K562 (cell line): ENCODE measurements around the gene STOML3. TPM values are rescaled to one million over a fixed set of nuclear protein-coding genes. Genes with fewer than 3 reads are reported as not detected.

Experiments
- DACH1 ChIP-seq: fragments of 450-650 bp; IDR thresholded peaks from 2 replicates; pipeline ENCODE4 v1.6.1; 2018; ENCODE audit not compliant: partially characterized antibody
- ETV1 ChIP-seq: fragments of 450-650 bp; conservative IDR thresholded peaks from 2 replicates; pipeline ENCODE4 v1.6.1; 2016; ENCODE audit warnings: missing genetic modification characterization, control low read depth, low read depth, missing compliant biosample characterization
- EZH2 ChIP-seq: IDR thresholded peaks from 2 replicates; pipeline ENCODE4 v1.6.1; 2012; ENCODE audit warnings: low read depth, mild to moderate bottlenecking, inconsistent platforms, low read length, borderline replicate concordance
- GABPA ChIP-seq: fragments of 200-800 bp; sonication (Bioruptor generic); conservative IDR thresholded peaks from 2 replicates; pipeline ENCODE4 v1.6.1; 2016; ENCODE audit warnings: low read depth, missing genetic modification characterization, missing compliant biosample characterization
- HNRNPK ChIP-seq: fragments of 200-400 bp; formaldehyde crosslinking; IDR thresholded peaks from one replicate; pipeline ENCODE4 v1.6.1; 2018; ENCODE audit warnings: mild to moderate bottlenecking, low read depth, low read length; ENCODE audit not compliant: poor library complexity, severe bottlenecking
- NONO ChIP-seq, 2 experiments: fragments of 200-400 bp in 1 of 2; fragments of 450-650 bp in 1 of 2; formaldehyde crosslinking in 1 of 2; IDR thresholded peaks; 2 replicates each; pipeline ENCODE4 v1.6.1; 2017; ENCODE audit warnings: low read depth in 2 of 2, mild to moderate bottlenecking in 2 of 2, moderate library complexity in 2 of 2, low read length in 1 of 2
- PCBP1 ChIP-seq: fragments of 200-400 bp; formaldehyde crosslinking; IDR thresholded peaks from 2 replicates; pipeline ENCODE4 v1.6.1; 2018; ENCODE audit warnings: mild to moderate bottlenecking, low read depth, low read length; ENCODE audit not compliant: poor library complexity, severe bottlenecking
- POLR2G ChIP-seq: fragments of 200-400 bp; formaldehyde crosslinking; IDR thresholded peaks from 2 replicates; pipeline ENCODE4 v1.6.1; 2017; ENCODE audit warnings: low read depth, mild to moderate bottlenecking, antibody characterized with exemption, low read length, moderate library complexity
- RAD21 ChIP-seq, 2 experiments: fragments of 250-450 bp in 1 of 2; fragments of 450-650 bp in 1 of 2; sonication (Bioruptor Pico) in 1 of 2; formaldehyde crosslinking in 1 of 2; IDR thresholded peaks in 1 of 2; conservative IDR thresholded peaks in 1 of 2; 2 replicates each; pipeline versions ENCODE4 v1.4.0 to v1.8.0; 2020 to 2022; ENCODE audit warnings: mild to moderate bottlenecking in 2 of 2, moderate library complexity in 1 of 2
- RBM22 ChIP-seq: fragments of 200-400 bp; formaldehyde crosslinking; IDR thresholded peaks from 2 replicates; pipeline ENCODE4 v1.6.1; 2018; ENCODE audit warnings: low read length, low read depth; ENCODE audit not compliant: poor library complexity, severe bottlenecking
- SMARCC2 ChIP-seq: fragments of 450-650 bp; IDR thresholded peaks from 2 replicates; pipeline ENCODE4 v1.6.1; 2017; ENCODE audit warnings: antibody characterized with exemption, moderate library complexity, mild to moderate bottlenecking, low read depth
- polyA plus RNA-seq, 8 experiments: library from polyadenylated mRNA; depleted of rRNA in 4 of 8; stranded (reverse) in 5 of 8; unstranded in 3 of 8; fragments of >200 nt; fragmentation: Nextera tagmentation in 2 of 8; fragmentation: Illumina TruSeq in 1 of 8; extraction: Ambion mirVana in 2 of 8; extraction: Trizol in 1 of 8; gene quantifications; 2 replicates each; pipeline versions ENCODE4 v1.2.1 to v1.2.3, GENCODE V29; 2011 to 2014; ENCODE audit warnings: inconsistent platforms in 1 of 8, missing spikeins in 1 of 8
- total RNA-seq, 7 experiments: library from RNA; depleted of rRNA in 6 of 7; stranded (reverse); fragments of >200 nt in 6 of 7; fragmentation: Illumina TruSeq in 2 of 7; extraction: Trizol in 2 of 7; gene quantifications; 2 replicates each; pipeline versions ENCODE4 v1.2.1 to v1.2.3, GENCODE V29; 2011 to 2021; ENCODE audit warnings: low replicate concordance in 1 of 7
- TF ChIP-seq, protein P1 (sequence below): fragments of 450-650 bp; formaldehyde crosslinking; IDR thresholded peaks from 2 replicates; pipeline ENCODE4 v1.4.0; 2020; ENCODE audit warnings: mild to moderate bottlenecking, moderate library complexity
- TF ChIP-seq, protein P2 (sequence below): IDR thresholded peaks from 3 replicates; pipeline ENCODE4 v1.6.1; 2011; ENCODE audit warnings: borderline replicate concordance, mild to moderate bottlenecking; ENCODE audit not compliant: insufficient read length, insufficient read depth
- TF ChIP-seq, protein P3 (sequence below): fragments of 450-650 bp; formaldehyde crosslinking; IDR thresholded peaks from 2 replicates; pipeline ENCODE4 v1.4.0; 2022; ENCODE audit warnings: mild to moderate bottlenecking, moderate library complexity
- TF ChIP-seq, protein P4 (sequence below): fragments of 450-650 bp; formaldehyde crosslinking; IDR thresholded peaks from 2 replicates; pipeline ENCODE4 v1.4.0; 2022; ENCODE audit warnings: missing genetic modification characterization
- TF ChIP-seq, protein P5 (sequence below): IDR thresholded peaks from 2 replicates; pipeline ENCODE4 v1.6.1; 2014; ENCODE audit warnings: antibody characterized with exemption
- TF ChIP-seq, protein P6 (sequence below): fragments of 250-450 bp; sonication (Bioruptor Pico); IDR thresholded peaks from 2 replicates; pipeline ENCODE4 v1.5.0; 2020; ENCODE audit warnings: mild to moderate bottlenecking, borderline replicate concordance

Gene STOML3
- total and polyA plus RNA-seq, 9 of the 15 experiments (the other 6 are each of a cell fraction or from before 2014, with no cell fraction given): 0.04 TPM; not detected in 8

DNA sequence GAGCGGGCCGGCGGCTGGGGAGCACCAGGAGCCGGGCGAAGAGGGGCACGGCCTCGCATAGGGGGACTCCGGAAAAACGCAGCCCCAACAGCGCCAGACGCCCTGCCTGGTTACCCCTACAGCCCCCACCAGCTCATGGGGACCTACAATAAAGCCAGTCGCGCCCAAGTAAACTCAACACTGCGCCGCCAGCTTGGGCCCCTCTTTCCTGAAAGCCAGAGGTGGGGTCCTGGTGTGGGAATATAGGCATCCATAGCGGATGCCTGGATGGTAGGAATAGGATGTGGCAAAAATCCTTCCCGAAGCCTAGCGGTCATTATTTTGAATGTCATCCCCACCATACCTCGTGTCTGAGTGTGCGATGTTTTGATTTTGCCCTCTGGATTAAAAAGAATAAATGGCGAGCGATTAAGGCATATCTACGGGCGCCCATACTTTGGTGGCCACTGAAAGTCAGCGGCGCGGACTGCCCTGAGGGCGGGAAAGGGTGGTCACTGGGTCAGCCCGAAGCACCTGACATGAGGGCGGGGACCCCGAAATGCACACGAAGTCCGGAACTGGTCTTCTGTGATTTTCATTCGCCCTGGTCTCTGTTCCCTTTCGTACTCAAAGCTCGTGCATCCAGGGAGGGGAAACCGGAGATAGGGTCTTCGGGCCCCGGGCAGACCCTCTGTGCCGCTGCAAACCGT is 47.4 kb upstream of the STOML3 start, which contains the start of the genes NHLRC3 and PROSER1 (continued):
- TF ChIP-seq, protein P1, sequence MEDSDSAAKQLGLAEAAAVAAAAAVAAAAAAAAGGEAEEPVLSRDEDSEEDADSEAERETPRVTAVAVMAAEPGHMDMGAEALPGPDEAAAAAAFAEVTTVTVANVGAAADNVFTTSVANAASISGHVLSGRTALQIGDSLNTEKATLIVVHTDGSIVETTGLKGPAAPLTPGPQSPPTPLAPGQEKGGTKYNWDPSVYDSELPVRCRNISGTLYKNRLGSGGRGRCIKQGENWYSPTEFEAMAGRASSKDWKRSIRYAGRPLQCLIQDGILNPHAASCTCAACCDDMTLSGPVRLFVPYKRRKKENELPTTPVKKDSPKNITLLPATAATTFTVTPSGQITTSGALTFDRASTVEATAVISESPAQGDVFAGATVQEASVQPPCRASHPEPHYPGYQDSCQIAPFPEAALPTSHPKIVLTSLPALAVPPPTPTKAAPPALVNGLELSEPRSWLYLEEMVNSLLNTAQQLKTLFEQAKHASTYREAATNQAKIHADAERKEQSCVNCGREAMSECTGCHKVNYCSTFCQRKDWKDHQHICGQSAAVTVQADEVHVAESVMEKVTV (CRISPR knock-in tag): no peak
- TF ChIP-seq, protein P2, sequence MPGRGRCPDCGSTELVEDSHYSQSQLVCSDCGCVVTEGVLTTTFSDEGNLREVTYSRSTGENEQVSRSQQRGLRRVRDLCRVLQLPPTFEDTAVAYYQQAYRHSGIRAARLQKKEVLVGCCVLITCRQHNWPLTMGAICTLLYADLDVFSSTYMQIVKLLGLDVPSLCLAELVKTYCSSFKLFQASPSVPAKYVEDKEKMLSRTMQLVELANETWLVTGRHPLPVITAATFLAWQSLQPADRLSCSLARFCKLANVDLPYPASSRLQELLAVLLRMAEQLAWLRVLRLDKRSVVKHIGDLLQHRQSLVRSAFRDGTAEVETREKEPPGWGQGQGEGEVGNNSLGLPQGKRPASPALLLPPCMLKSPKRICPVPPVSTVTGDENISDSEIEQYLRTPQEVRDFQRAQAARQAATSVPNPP: no peak
- TF ChIP-seq, protein P3, sequence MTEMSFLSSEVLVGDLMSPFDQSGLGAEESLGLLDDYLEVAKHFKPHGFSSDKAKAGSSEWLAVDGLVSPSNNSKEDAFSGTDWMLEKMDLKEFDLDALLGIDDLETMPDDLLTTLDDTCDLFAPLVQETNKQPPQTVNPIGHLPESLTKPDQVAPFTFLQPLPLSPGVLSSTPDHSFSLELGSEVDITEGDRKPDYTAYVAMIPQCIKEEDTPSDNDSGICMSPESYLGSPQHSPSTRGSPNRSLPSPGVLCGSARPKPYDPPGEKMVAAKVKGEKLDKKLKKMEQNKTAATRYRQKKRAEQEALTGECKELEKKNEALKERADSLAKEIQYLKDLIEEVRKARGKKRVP (CRISPR knock-in tag): no peak
- TF ChIP-seq SMARCC2 (no peak), HNRNPK (no peak), RAD21 (CRISPR knock-in tag; conservative IDR thresholded peaks at IDR 0.05 in 1 of 2, IDR thresholded peaks at IDR 0.05 in 1 of 2) (no peak), GABPA (peak; percentile 71), DACH1 (peak; percentile 91), RBM22 (peak; percentile 44), EZH2 (no peak), POLR2G (peak; percentile 87), NONO (IDR thresholded peaks at IDR 0.05; ENCODE audit: low read depth in 2 of 2, low read length in 1 of 2) (peak in 1 of 2 experiments; percentile 41; a peak in 1 of 4 replicates), ETV1 (peak; percentile 58; the same call in 1 of the 2 replicates), PCBP1 (no peak)
- TF ChIP-seq, protein P4, sequence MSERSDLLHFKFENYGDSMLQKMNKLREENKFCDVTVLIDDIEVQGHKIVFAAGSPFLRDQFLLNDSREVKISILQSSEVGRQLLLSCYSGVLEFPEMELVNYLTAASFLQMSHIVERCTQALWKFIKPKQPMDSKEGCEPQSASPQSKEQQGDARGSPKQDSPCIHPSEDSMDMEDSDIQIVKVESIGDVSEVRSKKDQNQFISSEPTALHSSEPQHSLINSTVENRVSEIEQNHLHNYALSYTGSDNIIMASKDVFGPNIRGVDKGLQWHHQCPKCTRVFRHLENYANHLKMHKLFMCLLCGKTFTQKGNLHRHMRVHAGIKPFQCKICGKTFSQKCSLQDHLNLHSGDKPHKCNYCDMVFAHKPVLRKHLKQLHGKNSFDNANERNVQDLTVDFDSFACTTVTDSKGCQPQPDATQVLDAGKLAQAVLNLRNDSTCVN (CRISPR knock-in tag): no peak
- TF ChIP-seq, protein P5, sequence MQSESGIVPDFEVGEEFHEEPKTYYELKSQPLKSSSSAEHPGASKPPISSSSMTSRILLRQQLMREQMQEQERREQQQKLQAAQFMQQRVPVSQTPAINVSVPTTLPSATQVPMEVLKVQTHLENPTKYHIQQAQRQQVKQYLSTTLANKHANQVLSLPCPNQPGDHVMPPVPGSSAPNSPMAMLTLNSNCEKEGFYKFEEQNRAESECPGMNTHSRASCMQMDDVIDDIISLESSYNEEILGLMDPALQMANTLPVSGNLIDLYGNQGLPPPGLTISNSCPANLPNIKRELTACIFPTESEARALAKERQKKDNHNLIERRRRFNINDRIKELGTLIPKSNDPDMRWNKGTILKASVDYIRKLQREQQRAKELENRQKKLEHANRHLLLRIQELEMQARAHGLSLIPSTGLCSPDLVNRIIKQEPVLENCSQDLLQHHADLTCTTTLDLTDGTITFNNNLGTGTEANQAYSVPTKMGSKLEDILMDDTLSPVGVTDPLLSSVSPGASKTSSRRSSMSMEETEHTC: no peak
- TF ChIP-seq, protein P6, sequence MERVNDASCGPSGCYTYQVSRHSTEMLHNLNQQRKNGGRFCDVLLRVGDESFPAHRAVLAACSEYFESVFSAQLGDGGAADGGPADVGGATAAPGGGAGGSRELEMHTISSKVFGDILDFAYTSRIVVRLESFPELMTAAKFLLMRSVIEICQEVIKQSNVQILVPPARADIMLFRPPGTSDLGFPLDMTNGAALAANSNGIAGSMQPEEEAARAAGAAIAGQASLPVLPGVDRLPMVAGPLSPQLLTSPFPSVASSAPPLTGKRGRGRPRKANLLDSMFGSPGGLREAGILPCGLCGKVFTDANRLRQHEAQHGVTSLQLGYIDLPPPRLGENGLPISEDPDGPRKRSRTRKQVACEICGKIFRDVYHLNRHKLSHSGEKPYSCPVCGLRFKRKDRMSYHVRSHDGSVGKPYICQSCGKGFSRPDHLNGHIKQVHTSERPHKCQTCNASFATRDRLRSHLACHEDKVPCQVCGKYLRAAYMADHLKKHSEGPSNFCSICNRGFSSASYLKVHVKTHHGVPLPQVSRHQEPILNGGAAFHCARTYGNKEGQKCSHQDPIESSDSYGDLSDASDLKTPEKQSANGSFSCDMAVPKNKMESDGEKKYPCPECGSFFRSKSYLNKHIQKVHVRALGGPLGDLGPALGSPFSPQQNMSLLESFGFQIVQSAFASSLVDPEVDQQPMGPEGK (CRISPR knock-in tag): no peak
